ENCODE measurements around the gene FYN.

FYN gene

GRCh38 chr6:111819458-111819857 lies 53.8 kb downstream of the FYN start:
- H3K4me1 Mint-ChIP-seq (ENCODE audit: low read depth): peaks cover 73% of the 10 kb centered on the region
- H3K36me3 Mint-ChIP-seq: peaks cover 32% of the 10 kb centered on the region
- H3K4me3 Mint-ChIP-seq: peak overlapping the region; percentile 73
- peak overlapping the region; percentile 95 for H3K27ac Mint-ChIP-seq
- H3K27me3 Mint-ChIP-seq: no peaks in the 10 kb centered on the region
- no peaks in the 10 kb centered on the region for H3K9me3 Mint-ChIP-seq (ENCODE audit: low read depth)

- Mint-ChIP-seq H3K9me3 (ENCODE audit: low read depth) (no peaks in the 10 kb centered on the region), H3K4me3 (peak overlapping the region; percentile 73)
These were observed 54.6 kb downstream of the FYN start for GRCh38 chr6:111818539-111819226.

GRCh38 chr6:111817451-111818120 lies 55.7 kb downstream of the FYN start:
- H3K27me3 Mint-ChIP-seq: no peaks in the 10 kb centered on the region
- peaks cover 37% of the 10 kb centered on the region for H3K36me3 Mint-ChIP-seq
- H3K27ac Mint-ChIP-seq: peak overlapping the region; percentile 95
- peak overlapping the region; percentile 24 for H3K4me3 Mint-ChIP-seq
- peaks cover 71% of the 10 kb centered on the region for H3K4me1 Mint-ChIP-seq (ENCODE audit: low read depth)
- H3K9me3 Mint-ChIP-seq (ENCODE audit: low read depth): no peaks in the 10 kb centered on the region

More at GRCh38 chr6:111818539-111819226, 54.6 kb downstream of the FYN start:
- peaks cover 35% of the 10 kb centered on the region for H3K36me3 Mint-ChIP-seq
- peaks cover 71% of the 10 kb centered on the region for H3K4me1 Mint-ChIP-seq (ENCODE audit: low read depth)
- peak overlapping the region; percentile 95 for H3K27ac Mint-ChIP-seq
- no peaks in the 10 kb centered on the region for H3K27me3 Mint-ChIP-seq

DNA sequence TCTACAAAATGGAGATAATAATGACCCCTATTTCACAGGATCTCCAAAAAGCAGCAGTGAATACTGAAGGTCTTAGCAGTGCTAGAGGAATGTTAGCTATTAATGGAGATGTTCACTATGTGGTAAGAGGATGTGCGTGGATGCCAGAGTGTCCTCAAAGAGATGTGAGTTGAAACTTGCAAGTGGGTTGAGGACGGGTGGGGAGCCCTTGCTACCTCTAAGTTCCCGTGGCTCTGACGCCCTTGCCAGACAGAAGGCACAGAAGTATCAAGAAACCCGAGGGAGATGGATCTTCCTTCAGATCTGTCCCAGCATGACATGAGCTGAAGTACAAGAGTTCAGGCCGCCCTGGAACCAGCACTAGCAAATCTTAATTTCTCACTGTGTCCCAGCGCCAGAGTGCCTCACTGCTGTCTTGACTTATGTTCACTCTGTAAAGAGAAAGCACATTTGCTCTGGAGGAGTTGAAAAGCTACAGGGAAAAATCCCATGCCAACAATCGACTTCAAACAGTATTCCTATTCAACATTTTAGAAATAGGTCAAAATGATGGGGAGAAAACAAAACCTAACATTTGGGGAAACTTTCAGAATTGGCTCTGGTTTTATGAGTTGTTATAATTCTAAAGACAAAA lies 59.5 kb downstream of the FYN start:
- peaks cover 82% of the 10 kb centered on the region for H3K4me1 Mint-ChIP-seq (ENCODE audit: low read depth)
- peaks cover 32% of the 10 kb centered on the region for H3K36me3 Mint-ChIP-seq
- peak overlapping the region; percentile 97 for H3K27ac Mint-ChIP-seq
- no peaks in the 10 kb centered on the region for H3K27me3 Mint-ChIP-seq
- no peaks in the 10 kb centered on the region for H3K9me3 Mint-ChIP-seq (ENCODE audit: low read depth)
- H3K4me3 Mint-ChIP-seq: peak overlapping the region; percentile 61

DNA sequence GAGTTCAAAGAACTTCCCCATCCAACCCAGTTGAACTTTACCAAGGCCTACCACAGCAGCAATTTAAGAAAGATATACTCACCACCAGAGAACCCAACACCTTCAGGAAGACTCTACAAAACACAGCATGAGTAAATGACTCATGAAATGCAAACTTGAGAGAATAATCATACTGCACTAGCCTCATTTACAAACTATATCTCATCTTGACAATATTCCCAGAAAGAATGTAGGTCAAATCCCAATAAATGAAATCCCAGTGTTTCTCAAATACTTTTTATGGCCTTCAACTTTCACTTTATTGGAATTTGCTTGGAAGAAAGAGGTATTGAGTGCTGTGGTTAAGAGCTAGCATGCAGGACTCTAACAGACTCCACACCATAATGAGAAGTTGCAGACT lies 60.0 kb downstream of the FYN start:
- H3K36me3 Mint-ChIP-seq: peaks cover 31% of the 10 kb centered on the region
- peaks cover 82% of the 10 kb centered on the region for H3K4me1 Mint-ChIP-seq (ENCODE audit: low read depth)
- peak overlapping the region; percentile 61 for H3K4me3 Mint-ChIP-seq
- H3K27ac Mint-ChIP-seq: peak overlapping the region; percentile 97
- no peaks in the 10 kb centered on the region for H3K27me3 Mint-ChIP-seq
- no peaks in the 10 kb centered on the region for H3K9me3 Mint-ChIP-seq (ENCODE audit: low read depth)

DNA sequence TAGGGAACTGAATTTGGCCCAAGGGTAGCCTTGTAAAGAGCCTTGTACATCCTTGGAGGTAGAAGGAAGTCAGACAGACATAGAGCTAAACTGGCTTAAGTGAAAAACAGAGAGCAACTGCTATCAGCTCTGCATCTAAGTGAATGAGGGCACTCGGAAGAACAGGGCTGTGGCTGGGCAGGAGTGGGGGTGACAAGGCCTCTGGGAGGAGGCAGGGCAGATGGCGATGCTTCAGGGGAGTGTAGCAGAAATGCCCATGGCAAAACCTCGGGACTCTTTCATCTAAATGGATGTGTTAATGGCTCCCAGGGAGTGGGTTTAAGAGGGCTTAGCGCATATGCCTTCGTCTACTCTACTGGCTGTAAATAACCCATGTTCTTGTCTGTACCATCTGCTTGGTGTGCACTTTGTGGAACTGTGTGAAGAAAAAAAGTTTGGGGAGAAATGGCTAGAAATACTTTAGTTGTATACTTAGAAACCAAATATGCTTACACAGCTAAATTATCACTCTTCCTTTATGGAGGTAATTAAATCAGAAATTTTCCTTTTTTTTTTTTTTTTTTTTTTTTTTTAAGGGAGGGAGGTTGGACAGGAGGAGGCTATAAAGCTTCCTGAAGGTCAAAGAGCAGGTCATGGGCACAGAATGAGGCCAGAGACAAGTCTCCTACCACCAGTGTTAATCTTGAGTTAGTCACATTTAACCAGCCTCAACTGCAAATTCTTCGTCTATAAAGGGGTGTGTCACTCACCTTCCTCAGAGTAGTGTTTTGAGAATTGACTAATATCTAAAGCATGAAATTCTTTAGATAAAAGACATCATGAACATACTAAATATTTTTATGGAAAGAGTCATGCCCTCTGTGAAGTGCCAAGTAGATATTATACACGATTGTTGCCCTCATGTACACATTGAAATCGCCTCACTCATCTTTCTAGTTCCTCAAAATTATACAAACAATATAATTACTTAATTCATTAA lies 60.9 kb downstream of the FYN start:
- Mint-ChIP-seq H3K27ac (peak overlapping the region; percentile 97), H3K4me3 (peak overlapping the region; percentile 61), H3K9me3 (ENCODE audit: low read depth) (no peaks in the 10 kb centered on the region), H3K36me3 (peaks cover 34% of the 10 kb centered on the region), H3K4me1 (ENCODE audit: low read depth) (peaks cover 81% of the 10 kb centered on the region), H3K27me3 (no peaks in the 10 kb centered on the region)

DNA sequence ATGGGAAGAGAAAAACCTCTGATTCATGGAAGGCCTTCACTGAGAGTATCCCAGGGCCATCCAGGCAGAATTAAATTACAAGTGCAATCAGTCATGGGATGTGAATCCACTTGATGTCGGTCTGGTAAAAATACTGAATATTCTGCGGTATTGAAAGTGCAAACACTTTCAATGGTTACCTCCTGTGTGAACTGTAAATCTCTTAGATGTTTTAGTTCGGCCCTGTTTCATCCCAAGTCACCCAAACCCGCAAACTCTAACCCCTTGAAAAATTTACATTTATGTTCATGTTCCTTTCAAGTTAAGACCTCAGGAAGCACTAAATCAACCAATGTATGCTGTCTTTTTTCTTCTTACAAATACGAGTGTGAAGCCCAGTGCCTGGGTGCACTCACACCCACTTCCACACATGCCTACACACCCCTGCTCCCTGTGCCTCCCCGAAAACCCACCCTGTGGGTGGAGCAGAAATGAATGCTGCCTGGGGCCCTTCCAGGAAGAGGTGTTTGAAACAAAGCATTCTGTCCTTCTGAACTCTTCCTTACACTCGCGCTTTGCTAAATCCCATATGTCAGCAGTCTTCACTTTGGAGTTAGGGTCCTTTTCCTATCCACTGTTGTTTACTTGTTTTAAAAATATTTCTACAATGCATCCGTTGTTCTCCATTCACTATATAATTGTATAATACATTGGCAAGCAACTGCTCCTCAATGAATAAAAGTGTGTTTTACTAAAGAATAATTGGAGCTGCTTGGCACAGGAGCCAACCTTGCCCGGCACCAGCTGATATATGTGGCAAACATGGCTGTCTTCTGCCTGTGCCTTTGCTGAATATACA lies 62.7 kb downstream of the FYN start:
- Mint-ChIP-seq H3K27ac (peak overlapping the region; percentile 97), H3K4me1 (ENCODE audit: low read depth) (peaks cover 89% of the 10 kb centered on the region), H3K27me3 (no peaks in the 10 kb centered on the region), H3K4me3 (peak overlapping the region; percentile 81), H3K36me3 (peaks cover 33% of the 10 kb centered on the region), H3K9me3 (ENCODE audit: low read depth) (no peaks in the 10 kb centered on the region)

DNA sequence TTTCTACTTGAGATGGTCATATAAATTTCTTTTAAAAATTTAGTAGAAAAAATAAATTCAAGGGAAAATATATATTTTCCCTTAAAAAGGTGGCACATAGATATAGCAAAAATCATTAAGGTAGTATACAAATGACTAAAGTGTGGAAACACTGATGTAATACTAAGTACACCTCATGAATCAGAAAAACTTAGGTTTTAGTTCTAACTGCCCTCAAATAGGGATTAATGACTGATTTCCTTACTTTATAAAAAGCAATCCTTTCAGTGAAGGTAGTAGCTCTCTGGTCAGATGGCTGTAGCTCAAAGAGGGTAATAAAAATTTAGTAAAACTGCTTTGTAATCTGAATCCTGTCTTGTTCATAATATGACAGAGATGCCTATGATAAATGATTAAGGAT lies 63.5 kb downstream of the FYN start:
- H3K9me3 Mint-ChIP-seq (ENCODE audit: low read depth): no peaks in the 10 kb centered on the region
- H3K27ac Mint-ChIP-seq: peak overlapping the region; percentile 99
- peaks cover 91% of the 10 kb centered on the region for H3K4me1 Mint-ChIP-seq (ENCODE audit: low read depth)
- peak overlapping the region; percentile 81 for H3K4me3 Mint-ChIP-seq
- H3K36me3 Mint-ChIP-seq: peaks cover 34% of the 10 kb centered on the region
- H3K27me3 Mint-ChIP-seq: no peaks in the 10 kb centered on the region

DNA sequence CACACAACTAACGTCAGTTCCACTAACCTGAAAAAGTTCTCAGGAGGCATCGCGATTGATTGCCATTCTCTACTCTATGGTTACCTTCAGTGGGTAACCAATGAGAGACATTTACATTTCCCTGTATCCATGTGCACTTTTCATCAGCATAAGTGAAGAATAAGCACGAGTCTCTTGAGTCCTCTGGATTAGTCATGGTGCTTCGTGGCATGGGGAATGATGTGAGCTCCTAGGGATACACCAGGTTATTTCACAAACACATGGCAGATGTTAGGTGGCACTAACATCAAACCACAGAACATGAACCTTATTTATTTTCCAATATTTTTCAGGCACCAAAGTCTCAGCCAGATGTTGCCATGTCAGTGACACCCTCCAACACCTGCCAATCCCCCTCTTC lies 64.0 kb downstream of the FYN start:
- peak overlapping the region; percentile 1 for H3K4me3 Mint-ChIP-seq

GRCh38 chr6:111808493-111808892 lies 64.8 kb downstream of the FYN start:
- no peaks in the 10 kb centered on the region for H3K27me3 Mint-ChIP-seq
- H3K4me1 Mint-ChIP-seq (ENCODE audit: low read depth): peaks cover 97% of the 10 kb centered on the region
- H3K36me3 Mint-ChIP-seq: peaks cover 29% of the 10 kb centered on the region
- H3K4me3 Mint-ChIP-seq: peak overlapping the region; percentile 30
- H3K9me3 Mint-ChIP-seq (ENCODE audit: low read depth): no peaks in the 10 kb centered on the region
- H3K27ac Mint-ChIP-seq: peak overlapping the region; percentile 99

More for the DNA sequence above, 64.0 kb downstream of the FYN start:
- Mint-ChIP-seq H3K9me3 (ENCODE audit: low read depth) (no peaks in the 10 kb centered on the region), H3K27me3 (no peaks in the 10 kb centered on the region), H3K4me1 (ENCODE audit: low read depth) (peaks cover 96% of the 10 kb centered on the region), H3K36me3 (peaks cover 34% of the 10 kb centered on the region), H3K27ac (peak overlapping the region; percentile 99)

DNA sequence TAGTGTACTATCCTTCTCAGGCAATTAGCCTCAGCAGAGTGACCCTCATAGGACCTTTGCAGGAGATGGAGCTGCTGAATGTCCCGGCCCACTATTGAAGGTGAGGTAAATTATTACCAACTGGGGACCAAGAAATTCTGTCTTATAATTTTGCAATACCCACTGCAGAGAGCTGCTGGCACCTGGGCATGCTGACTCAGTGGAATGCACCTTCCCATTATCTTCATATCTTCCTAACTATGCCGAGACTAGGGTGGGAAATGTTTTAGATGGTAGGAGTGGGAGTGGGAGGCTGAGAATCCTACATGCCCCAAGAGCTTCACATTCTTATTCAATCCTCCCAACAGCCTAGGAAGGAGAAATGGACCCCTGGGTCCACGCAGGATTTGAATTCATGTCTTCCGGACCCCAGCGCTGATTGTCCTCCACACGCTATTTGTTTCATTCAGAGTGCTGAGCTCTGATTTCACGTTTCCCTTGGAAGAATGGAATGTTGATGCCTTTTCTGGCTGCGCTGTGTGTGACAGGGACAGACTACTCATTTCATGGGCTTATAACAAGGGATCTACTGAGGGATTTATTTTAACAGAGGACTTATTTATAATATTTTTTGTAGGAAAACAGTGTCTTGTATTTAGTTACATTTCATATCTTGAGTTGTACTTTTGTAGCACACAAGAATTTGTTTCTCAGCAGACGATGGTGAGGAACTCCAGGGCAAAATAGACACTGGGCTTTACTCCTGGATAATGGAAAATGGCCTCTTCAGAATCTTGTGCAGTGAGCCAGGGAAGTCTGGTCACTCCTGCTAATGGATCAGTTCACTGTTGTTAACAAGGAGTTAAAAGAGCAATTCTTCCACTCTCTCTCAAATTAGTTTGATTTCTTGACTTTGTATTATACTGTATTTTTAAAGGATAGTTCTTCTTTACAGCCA lies 66.4 kb downstream of the FYN start:
- H3K4me3 Mint-ChIP-seq: peak overlapping the region; percentile 82
- no peaks in the 10 kb centered on the region for H3K27me3 Mint-ChIP-seq

DNA sequence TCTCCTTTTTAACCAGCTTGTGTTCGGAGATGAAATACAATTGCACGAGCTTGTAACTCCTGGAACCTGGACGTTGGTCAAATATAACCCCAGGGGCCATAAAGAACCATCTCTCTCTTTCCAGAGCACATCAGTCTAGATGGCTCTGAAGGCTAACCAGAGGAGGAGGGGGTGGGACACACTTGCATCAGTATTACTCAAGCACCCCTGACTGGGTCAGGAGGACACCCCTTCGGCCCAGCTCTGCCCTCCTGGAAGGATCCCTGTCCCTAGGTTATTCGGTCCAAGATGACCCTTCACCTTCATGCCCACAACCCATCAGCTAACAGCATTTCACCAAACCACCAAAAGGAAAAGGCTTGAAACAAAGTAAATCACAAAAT lies 67.1 kb downstream of the FYN start:
- Mint-ChIP-seq H3K36me3 (peaks cover 26% of the 10 kb centered on the region), H3K4me1 (ENCODE audit: low read depth) (peaks cover 95% of the 10 kb centered on the region), H3K4me3 (peak overlapping the region; percentile 82), H3K27me3 (no peaks in the 10 kb centered on the region), H3K27ac (peak overlapping the region; percentile 99), H3K9me3 (ENCODE audit: low read depth) (no peaks in the 10 kb centered on the region)

More for the DNA sequence above, 66.4 kb downstream of the FYN start:
- Mint-ChIP-seq H3K27ac (peak overlapping the region; percentile 99), H3K36me3 (peaks cover 24% of the 10 kb centered on the region), H3K9me3 (ENCODE audit: low read depth) (no peaks in the 10 kb centered on the region), H3K4me1 (ENCODE audit: low read depth) (peaks cover 95% of the 10 kb centered on the region)
